ENCODE data around the gene ACVR1. TPM values are rescaled to one million over a fixed set of nuclear protein-coding genes. Genes with fewer than 3 reads are reported as not detected.
"Not testable (repeated sequence)": the region's sequence is repeated elsewhere in the genome, so short reads cannot be mapped to it uniquely, and the experiment has no call there.

Gene ACVR1
- total RNA-seq, 1 experiment from 2014 or later = 11.3 TPM

DNA sequence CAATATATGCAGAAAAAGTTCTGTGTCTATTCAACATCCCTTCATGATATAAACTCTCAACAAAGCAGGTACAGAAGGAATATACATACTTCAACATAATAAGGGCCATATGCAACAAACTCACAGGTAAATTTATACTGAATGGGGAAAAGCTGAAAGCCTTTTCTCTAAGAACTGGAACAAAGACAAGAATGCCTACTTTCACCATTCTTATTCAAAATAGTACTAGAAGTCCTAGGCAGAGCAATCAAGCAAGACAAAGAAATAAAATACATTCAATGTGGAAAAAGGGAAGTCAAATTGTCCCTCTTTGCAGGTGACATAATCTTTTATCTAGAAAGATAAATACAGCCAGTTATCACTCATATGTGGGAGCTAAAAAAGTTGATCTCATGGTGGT lies 116.3 kb downstream of the ACVR1 start:
- no peak for DNase-seq (ENCODE audit: low read depth)

DNA sequence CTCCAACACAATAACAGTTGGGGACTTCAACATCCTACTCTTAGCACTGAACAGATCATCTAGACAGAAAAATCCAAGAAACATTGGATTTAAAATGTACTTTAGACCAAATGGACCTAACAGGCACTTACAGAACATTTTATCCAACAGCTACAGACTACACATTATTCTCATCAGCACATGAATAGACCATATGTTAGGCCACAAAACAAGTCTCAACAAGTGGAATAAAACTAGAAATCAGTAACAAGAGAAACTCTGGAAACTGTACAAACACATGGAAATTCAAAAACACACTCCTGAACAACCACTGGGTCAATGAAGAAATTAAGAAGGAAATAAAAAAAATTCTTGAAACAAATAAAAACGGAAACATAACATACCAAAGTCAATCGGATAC lies 117.5 kb downstream of the ACVR1 start:
- no peak for DNase-seq (ENCODE audit: low read depth)

DNA sequence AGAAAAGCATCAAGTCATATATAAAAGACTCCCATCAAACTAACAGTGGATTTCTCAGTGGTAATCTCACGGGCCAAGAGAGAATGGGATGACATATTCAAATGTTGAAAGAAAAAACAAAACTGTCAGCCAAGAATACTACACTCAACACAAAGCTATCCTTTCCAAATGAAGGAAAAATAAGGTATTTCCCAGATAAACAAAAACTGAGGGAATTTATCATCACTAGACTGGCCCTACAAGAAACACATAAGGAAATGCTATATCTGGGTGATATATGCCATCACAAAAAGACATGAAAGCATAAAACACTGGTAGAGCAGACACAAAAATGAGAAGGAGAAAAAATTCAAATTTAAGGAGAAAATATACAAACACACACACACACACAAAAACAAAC lies 118.6 kb downstream of the ACVR1 start:
- no peak for DNase-seq (ENCODE audit: low read depth)

- DNase-seq (ENCODE audit: low read depth) = not testable (repeated sequence)
Measured at GRCh38 chr2:157756447-157756846, 119.7 kb downstream of the ACVR1 start.

- peak; percentile 75 for DNase-seq (ENCODE audit: low read depth)
Measured at GRCh38 chr2:157751462-157752058, 124.6 kb downstream of the ACVR1 start.

DNA sequence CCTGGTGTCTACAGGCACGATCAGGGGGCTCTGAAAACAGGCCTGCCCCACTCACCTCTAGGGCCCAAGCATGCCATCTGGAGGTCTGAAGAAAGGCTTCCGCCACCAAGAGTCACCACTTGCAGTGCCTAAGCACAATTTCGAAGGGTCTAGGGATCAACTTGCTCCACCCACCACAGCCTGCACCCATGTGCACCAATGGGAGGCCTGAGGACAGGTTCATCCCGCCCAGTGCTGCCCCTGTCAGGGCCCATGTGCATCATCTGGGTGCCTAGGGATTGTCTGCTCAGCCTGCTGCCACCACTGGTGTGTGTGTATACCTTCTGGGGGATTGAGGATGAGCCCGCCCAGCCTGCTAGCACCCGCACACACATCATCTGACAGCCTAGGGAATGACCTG lies 126.4 kb downstream of the ACVR1 start:
- DNase-seq (ENCODE audit: low read depth) = no peak

GRCh38 chr2:157748371-157749142 lies 127.6 kb downstream of the ACVR1 start:
- no peak for DNase-seq (ENCODE audit: low read depth)

DNA sequence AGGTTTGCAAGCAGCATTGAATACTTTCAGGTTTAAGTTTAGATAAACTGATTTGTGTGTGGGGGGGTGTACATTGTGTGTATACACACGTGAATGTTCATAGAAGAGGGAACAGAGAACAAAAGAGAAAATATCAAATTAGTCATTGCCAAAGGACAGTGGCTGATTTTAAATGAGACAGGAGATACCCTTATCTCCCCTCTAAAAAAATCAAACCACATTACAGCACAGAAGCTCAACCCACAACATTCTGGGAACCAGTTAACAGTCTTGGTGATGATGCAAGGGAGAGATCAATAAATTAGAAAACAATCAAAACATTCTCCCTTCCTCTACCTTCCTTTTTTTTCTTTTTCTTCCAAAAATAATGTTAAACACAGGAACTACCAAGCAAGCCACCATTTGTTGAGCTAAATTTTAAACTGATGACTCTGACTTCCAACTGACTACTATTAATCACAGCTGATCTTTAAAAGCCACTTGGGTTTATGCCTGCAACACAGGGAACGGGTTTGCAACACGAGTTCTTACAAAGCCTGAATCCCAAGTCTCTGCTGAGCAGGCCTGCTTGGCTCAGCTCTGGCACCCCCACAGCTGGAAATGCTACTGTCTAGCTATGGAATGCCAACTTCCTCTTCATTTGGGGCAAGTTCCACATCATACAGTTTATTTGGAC lies 128.3 kb downstream of the ACVR1 start:
- peak; percentile 10 for DNase-seq (ENCODE audit: low read depth)

GRCh38 chr2:157747280-157747679 lies 128.8 kb downstream of the ACVR1 start:
- no peak for DNase-seq (ENCODE audit: low read depth)

DNA sequence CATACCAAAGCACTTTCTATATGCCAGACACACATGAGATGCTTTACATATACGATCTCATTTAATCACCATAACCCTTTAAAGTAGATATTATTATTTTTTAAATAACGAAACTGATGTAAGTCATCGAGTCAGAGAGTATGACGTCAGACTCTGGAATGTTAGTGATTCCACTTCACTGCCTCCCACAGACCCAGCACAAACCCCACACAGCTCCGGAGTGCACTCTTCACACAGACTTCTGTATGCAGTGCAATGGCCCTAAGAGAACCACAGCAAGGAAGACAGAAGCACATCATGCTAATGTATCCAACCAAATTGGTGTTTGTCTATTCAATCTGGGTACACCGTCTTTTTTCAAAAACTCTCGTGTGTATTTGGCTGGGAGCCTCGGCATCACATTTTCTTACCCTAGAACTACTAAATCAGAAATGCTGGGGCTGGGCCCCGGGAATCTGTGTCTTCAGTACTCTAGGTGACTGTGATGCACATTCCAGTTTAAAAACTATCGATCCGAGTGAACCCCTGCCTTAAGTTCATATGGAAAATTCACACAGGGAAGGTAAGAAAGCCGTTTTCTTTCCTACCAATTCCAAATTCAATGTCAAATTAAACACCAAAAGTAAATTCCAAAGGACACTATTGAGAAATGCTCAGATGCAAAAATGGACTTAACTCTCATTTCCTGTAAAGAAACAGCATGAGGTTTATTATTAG lies 129.7 kb downstream of the ACVR1 start:
- DNase-seq (ENCODE audit: low read depth) = peak; percentile 32

- DNase-seq (ENCODE audit: low read depth) = no peak
Measured at GRCh38 chr2:157744571-157745076, 131.5 kb downstream of the ACVR1 start.

DNA sequence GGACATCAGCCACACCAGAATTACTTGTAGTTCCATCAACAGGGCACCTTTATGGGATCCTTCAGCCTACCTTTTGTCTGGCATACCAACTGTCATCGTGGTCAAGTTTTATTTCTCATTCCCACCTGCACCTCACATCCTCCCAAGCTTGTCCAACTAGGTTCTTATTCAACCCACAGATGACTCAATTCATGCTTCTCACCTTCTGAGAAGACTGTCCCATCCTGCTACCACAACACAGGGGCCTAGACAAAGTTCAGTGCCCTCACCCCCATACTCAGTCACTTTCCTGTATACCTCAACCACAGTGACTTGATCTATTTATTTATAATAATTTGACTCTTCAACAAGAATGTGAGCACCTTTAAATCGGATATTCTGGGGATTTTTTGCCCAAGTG lies 133.1 kb downstream of the ACVR1 start:
- DNase-seq (ENCODE audit: low read depth) = no peak

GRCh38 chr2:157741819-157742484 lies 134.2 kb downstream of the ACVR1 start:
- no peak for DNase-seq (ENCODE audit: low read depth)

DNA sequence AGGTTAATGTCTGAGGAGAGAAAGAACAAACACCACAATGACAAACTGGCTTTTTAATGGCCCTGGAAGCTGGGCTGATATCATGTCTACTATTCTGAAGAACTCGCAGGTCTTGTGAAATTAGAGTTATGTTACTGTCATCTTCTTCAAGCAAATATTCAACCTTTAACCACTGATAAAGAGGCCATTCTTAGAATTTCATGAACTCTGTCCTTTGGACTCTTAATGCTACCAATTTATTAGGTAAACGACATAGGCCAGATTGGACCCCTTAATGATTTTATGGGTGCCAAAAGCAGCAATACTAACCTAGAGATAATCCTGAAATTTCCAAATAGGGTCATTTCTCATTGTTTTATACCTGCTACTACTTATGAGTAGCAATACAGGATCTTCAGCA lies 138.5 kb downstream of the ACVR1 start:
- no peak for DNase-seq (ENCODE audit: low read depth)

DNA sequence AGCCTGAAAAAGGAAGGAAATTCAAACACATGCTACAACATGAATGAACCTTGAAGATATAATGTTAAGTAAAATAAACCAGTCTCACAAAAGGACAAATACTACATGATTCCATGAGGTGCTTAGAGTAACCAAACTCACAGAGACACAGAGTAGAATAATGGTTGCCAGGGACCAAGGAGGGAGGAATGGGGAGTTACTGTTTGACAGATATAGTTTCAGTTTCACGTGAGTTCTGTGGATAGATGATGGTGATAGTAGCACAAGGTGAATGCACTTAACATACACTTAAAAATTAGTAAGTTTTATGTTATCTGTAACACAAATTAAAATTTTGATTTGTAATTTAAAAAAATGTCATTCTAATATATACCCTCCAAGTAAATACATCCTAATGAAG lies 140.6 kb downstream of the ACVR1 start:
- DNase-seq (ENCODE audit: low read depth) = no peak

DNA sequence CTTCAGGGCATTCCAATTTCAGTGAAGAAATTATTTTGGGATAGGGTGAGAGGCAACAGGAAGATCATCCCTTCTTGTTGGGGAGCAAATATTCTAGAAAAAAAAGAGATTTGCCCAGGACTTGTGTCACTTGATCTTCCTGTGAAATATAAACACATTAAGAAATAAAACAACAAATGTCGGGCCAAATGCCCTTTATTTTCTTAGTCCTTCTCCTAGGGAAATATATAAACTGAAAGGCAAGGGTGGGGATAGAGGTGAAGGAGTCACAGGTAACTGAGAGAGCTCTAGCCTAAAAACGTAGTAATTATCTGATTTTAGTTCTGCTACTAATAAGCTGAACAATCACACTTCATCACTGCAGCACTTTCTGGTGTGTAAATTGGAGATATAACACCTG lies 142.9 kb downstream of the ACVR1 start:
- no peak for DNase-seq (ENCODE audit: low read depth)

DNA sequence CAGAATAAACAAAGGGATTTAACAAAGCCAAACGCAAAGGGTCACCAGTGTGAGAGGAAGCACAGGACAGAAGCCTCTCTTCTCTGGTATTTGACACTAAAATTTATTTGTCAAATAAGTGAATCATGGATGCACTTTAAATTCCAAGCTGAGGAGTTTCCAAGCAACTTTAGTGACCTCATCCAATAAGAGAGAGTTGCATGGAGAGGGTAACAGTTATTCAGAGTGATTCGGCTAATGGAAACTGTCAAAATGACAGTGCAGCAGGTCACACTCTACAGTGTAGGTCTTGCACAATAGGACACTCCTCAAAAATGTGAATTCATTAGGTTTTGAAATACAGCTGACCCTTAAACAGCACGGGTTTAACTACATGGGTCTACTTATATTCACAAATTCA lies 143.5 kb downstream of the ACVR1 start:
- no peak for DNase-seq (ENCODE audit: low read depth)

DNA sequence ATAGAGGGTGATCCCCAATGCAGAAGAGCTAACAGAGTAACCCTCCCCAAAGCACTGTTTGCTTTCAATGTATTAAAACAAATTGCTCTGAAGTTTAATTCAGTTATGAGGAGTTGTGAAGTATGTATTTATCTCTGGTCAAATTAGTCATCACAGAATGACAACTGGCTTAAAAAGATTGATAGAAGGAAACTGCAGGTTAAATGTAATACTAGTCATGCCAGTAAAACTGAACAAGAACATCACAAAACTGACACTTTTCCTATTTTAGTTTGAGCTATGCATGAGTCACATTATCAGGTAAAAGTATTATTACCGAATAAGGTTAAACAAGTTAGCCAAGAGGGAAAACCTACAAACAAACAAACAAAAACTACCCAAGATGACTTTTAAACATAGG lies 148.4 kb downstream of the ACVR1 start:
- no peak for DNase-seq (ENCODE audit: low read depth)

DNA sequence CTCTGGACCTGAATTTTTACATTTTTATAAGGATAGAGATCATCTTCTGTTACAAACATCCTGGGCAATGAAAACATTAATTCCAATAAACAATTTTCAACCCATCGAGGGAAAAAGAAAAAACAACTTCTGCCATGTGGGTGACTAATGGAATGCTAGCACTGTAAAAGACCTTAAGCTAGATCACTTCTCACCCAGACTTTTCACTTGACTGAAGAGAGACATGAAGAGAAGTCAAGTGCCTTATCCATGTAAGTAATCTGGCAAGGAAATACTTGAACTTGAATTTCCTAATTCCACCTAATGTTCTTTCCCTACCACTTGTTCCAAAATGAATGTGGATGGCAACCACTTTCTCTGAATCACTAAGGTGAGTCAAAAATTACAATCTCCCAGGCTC lies 149.2 kb downstream of the ACVR1 start:
- DNase-seq (ENCODE audit: low read depth) = no peak

- DNase-seq (ENCODE audit: low read depth) = no peak
Measured at GRCh38 chr2:157725846-157726245, 150.3 kb downstream of the ACVR1 start.

GRCh38 chr2:157722580-157723234 lies 153.4 kb downstream of the ACVR1 start:
- DNase-seq (ENCODE audit: low read depth) = no peak

Data from Daoy (cell line).